Fibroblast of the aortic adventitia (primary cell): ENCODE measurements around the gene MEG3. TPM values are rescaled to one million over a fixed set of nuclear protein-coding genes. Genes with fewer than 3 reads are reported as not detected.

Source experiments
- DNase-seq: peaks from one replicate; pipeline ENCODE4 v3.0.0-alpha.2; 2010; ENCODE audit warnings: low read depth
- H3K4me3 ChIP-seq: 2 replicates; pipeline ENCODE4 v1.5.1; 2011; ENCODE audit warnings: low read depth, mild to moderate bottlenecking, control low read depth, low read length, moderate library complexity
- total RNA-seq: library from RNA; depleted of rRNA; stranded (reverse); fragments of >200 nt; gene quantifications from 2 replicates; pipeline ENCODE4 v1.2.3, GENCODE V29; 2012; ENCODE audit warnings: low replicate concordance
- TF ChIP-seq, protein P1 (sequence below): IDR thresholded peaks from 2 replicates; pipeline ENCODE4 v1.5.1; 2011; ENCODE audit warnings: mild to moderate bottlenecking, low read length, control low read depth, inconsistent platforms; ENCODE audit not compliant: insufficient read depth

Gene MEG3
- total RNA-seq, 1 donor = 155 TPM

GRCh38 chr14:100804138-100804537 lies 21.8 kb upstream of the MEG3 start:
- no peak for DNase-seq
- H3K4me3 ChIP-seq = no peak overlapping the region
- TF ChIP-seq, protein P1, sequence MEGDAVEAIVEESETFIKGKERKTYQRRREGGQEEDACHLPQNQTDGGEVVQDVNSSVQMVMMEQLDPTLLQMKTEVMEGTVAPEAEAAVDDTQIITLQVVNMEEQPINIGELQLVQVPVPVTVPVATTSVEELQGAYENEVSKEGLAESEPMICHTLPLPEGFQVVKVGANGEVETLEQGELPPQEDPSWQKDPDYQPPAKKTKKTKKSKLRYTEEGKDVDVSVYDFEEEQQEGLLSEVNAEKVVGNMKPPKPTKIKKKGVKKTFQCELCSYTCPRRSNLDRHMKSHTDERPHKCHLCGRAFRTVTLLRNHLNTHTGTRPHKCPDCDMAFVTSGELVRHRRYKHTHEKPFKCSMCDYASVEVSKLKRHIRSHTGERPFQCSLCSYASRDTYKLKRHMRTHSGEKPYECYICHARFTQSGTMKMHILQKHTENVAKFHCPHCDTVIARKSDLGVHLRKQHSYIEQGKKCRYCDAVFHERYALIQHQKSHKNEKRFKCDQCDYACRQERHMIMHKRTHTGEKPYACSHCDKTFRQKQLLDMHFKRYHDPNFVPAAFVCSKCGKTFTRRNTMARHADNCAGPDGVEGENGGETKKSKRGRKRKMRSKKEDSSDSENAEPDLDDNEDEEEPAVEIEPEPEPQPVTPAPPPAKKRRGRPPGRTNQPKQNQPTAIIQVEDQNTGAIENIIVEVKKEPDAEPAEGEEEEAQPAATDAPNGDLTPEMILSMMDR = no peak

DNA sequence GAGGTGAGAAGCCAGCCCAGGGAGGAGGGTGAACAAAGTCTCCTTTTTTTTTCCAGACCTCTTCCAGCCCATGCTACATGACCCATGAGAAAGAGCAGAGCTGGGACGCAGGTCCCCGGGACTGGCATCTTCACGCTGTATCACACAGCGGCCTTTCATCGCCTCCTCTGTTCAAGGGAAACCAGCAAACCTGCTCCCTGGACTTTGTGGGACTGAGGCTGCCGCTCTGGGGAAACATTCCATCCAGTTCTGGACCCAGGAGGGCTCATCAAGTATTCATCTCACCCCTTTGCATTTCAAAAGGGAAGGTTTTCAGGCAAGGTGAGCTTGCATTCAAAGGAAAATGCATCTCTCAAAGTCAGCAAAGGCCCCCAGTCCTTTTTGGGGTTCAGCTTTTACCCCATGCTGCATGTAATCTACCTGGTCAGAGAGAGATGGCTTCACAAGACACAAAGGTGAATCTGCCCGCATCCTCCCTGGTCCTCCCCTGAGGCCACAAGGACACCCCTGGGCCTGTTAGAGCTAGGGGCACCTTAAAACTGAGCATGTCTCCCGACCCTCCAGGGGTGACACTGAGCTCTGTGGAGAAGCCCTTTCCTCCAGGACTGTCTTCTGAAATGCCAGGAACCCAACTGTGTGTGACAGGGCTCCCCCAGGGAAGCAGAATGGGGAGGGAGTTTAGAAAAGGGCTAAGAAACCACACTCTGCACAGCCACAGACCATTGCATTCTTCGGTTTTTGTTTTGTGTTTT lies 21.2 kb upstream of the MEG3 start:
- no peak overlapping the region for H3K4me3 ChIP-seq
- TF ChIP-seq, protein P1 = no peak
- DNase-seq = no peak

- TF ChIP-seq, protein P1 = no peak
- no peak for DNase-seq
- H3K4me3 ChIP-seq = no peak overlapping the region
Observed at GRCh38 chr14:100806386-100806785, 19.5 kb upstream of the MEG3 start.

DNA sequence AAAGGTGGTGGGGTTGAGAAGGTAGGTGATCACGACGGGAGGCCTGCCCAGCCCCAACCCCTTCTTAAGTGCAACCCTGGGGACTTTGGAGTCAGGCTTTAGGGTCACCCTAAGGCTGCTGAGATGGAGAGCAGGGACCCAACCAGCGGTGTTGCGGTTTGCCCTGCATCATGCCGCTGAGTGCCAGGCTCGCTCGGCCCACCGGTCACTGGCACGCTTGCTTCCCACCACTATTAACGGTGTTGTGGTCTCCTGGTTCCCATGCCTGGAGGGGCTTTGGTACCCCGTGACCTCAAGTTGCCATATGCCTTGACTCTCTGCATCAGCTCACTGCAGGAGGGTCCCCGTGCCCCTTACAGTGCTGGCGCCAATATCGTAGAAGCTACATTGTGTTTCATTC lies 18.4 kb upstream of the MEG3 start:
- no peak for DNase-seq
- H3K4me3 ChIP-seq = no peak overlapping the region

DNA sequence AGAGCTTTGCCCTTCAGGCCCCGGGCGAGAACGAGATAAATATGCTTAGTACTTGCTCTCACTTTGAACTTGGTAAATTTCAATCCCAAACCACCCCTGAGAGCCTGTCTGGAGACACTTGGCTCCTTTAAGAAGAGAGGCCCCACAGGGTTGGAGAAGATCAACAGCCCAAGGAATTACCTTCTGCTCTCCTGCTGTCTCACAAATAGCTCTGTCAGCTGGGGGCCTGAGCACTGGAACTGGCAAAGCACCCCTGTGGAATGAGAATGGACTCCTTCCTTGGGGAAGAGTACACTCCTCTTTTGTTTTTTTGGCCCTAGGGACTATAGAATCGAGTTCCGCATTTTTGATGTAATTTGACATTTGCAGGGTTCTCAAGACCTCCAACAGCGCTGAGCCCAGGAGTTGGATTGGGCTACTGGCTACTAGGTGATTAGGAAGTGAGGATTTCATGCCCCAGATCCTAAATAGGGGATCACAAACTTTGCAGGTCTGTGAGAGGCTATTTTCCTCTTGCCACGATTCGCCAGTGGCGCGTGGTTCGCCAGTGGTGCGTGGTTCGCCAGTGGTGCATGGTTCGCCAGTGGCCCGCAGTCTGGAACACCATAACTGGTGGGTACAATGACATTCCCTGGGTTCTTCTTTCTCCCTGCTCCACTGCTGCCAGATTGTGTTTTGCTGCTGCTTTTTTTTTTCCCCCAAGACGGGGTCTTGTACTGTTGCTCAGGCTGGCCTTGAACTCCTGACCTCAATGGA lies 17.8 kb upstream of the MEG3 start:
- H3K4me3 ChIP-seq = no peak overlapping the region
- no peak for DNase-seq
- TF ChIP-seq, protein P1 = no peak

More for the DNA sequence above, 18.4 kb upstream of the MEG3 start:
- TF ChIP-seq, protein P1 = no peak

- DNase-seq = no peak
- no peak overlapping the region for H3K4me3 ChIP-seq
- TF ChIP-seq, protein P1 = no peak
Observed at GRCh38 chr14:100810435-100810834, 15.5 kb upstream of the MEG3 start.
